Measurements from ENCODE around the gene RGS21.

Gene RGS21, protein sequence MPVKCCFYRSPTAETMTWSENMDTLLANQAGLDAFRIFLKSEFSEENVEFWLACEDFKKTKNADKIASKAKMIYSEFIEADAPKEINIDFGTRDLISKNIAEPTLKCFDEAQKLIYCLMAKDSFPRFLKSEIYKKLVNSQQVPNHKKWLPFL

DNA sequence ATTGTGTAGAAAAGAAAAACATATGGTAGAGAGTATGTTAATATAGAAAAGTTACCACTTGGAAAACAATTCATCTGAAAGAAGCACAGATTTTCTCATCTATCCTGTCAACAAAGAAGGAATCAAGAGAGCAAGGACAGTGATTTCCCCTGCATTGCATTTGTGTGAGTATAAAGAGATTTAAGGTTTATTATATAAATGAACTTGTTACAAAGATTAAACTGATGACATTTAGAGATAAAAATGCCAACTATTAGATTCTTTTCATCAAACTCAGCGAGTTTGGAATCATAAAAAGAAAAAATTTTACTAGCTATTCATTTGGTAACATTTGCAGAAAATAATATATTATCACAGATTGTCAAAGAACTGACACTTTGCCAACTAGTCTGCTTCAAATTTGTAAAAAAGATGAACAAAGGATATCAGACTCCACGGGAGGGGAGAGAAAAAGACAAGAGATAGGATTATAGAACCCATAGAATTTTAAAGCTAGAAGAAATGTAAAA is at the start of gene RGS21:
Gene RGS21, plus strand, starts transcription at position 51 of the 509 bp plus-strand sequence. CDS start 26,045 bp downstream, outside the sequence.
- DNase-seq (ENCODE audit: low spot score) = no peak
- TF ChIP-seq, protein P1, sequence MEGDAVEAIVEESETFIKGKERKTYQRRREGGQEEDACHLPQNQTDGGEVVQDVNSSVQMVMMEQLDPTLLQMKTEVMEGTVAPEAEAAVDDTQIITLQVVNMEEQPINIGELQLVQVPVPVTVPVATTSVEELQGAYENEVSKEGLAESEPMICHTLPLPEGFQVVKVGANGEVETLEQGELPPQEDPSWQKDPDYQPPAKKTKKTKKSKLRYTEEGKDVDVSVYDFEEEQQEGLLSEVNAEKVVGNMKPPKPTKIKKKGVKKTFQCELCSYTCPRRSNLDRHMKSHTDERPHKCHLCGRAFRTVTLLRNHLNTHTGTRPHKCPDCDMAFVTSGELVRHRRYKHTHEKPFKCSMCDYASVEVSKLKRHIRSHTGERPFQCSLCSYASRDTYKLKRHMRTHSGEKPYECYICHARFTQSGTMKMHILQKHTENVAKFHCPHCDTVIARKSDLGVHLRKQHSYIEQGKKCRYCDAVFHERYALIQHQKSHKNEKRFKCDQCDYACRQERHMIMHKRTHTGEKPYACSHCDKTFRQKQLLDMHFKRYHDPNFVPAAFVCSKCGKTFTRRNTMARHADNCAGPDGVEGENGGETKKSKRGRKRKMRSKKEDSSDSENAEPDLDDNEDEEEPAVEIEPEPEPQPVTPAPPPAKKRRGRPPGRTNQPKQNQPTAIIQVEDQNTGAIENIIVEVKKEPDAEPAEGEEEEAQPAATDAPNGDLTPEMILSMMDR (IDR thresholded peaks at IDR 0.05; ENCODE audit: extremely low read depth, insufficient read depth, missing control alignments) = no peak

DNA sequence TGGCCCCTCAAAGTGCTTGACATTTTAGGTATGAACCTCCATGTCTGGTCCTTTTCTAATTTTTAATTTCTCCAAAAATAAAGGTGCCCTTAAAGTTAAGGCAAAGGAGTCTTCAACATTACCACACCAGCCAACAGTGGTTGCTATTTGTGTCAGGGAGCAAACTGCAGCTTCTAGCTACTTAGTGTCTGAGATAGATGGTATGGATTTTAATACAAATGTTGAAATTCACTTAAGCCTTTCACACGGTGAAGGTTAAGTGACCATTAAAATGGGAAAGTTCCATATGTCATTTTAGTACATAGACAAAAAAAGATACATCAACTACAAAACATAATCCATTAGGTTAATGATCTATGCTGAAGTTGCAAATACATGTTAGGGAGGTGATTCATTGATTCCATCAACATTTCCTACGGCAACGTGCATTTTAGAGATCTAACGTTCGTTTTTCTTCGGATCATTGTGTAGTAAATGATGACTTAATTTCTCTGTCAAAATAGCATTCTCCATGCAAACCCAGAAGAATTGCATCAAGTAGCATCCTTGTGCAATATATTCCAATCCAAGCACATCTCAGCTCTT is 48.2 kb upstream of the RGS21 start:
- no peak for DNase-seq (ENCODE audit: low spot score)
- in situ Hi-C loops (cut with MboI; ENCODE audit: low pct_unique_long_range_greater_than_20kb, low sequenced_read_pairs, unreplicated experiment) = no loop called here
- TF ChIP-seq, protein P1 (IDR thresholded peaks at IDR 0.05; ENCODE audit: extremely low read depth, insufficient read depth, missing control alignments) = no peak

More for the DNA sequence above, at the start of gene RGS21:
- in situ Hi-C loops (cut with MboI; ENCODE audit: low pct_unique_long_range_greater_than_20kb, low sequenced_read_pairs, unreplicated experiment) = no loop called here

DNA sequence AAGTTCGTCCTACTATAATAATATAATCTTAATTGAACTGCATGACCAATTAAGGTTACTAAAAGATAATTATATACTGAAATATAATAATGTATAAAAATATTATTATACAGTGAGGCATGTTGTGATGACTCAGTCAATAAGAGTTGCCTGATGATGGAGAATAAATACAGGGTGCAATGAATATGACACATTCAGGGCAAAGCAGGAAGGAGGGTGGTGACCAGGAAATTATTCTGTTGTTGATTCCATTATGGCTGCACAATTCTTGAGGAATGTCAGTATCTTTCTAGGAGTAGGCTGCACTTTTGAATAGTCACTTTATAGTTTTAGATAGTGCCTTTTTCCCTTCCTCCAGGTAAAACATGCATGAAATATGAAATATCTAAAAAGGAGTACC is 46.4 kb upstream of the RGS21 start:
- TF ChIP-seq, protein P1 (IDR thresholded peaks at IDR 0.05; ENCODE audit: extremely low read depth, insufficient read depth, missing control alignments) = no peak
- in situ Hi-C loops (cut with MboI; ENCODE audit: low pct_unique_long_range_greater_than_20kb, low sequenced_read_pairs, unreplicated experiment) = no loop called here

DNA sequence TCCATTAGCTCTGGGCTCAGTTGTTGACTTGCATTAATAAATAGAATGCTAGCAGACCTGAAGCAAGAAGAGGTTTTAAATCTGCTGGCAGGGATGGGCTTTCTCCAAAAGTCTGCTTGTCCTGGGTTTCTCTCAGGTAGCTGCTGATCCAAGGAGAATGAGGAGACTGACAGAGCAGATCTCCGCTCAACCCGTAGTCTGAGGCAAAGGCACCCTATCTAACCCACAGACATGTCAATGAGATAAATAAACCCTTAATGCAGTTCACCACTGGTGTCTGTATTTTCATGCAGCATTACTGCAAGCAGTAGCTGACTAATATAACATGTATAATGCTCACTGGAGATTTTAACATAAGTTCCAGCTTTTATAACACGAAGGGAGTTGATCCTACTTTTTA is 44.1 kb upstream of the RGS21 start:
- TF ChIP-seq, protein P1 (IDR thresholded peaks at IDR 0.05; ENCODE audit: extremely low read depth, insufficient read depth, missing control alignments) = no peak
- DNase-seq (ENCODE audit: low spot score) = no peak
- in situ Hi-C loops (cut with MboI; ENCODE audit: low pct_unique_long_range_greater_than_20kb, low sequenced_read_pairs, unreplicated experiment) = no loop called here

More for the DNA sequence above, 46.4 kb upstream of the RGS21 start:
- DNase-seq (ENCODE audit: low spot score) = no peak

DNA sequence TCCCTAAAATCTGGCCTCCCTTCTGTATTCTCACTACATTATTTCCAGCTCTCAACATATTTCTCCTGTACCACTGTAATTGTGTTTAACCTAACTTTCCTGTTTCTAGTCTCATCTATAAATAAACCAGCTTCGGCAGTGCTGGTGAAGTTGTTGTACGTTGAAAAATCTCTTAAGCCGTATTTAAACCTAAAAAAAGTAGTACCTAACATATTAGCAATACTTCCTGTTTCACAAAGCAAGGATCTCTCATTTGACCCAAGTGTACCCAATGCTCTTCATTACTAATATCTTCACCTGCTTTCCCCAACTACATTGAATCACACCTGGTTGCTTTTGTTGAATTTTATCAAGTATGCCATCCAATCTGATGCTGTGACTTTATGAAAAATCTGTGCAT is 42.2 kb upstream of the RGS21 start:
- in situ Hi-C loops (cut with MboI; ENCODE audit: low pct_unique_long_range_greater_than_20kb, low sequenced_read_pairs, unreplicated experiment) = no loop called here
- TF ChIP-seq, protein P1 (IDR thresholded peaks at IDR 0.05; ENCODE audit: extremely low read depth, insufficient read depth, missing control alignments) = no peak
- DNase-seq (ENCODE audit: low spot score) = no peak

DNA sequence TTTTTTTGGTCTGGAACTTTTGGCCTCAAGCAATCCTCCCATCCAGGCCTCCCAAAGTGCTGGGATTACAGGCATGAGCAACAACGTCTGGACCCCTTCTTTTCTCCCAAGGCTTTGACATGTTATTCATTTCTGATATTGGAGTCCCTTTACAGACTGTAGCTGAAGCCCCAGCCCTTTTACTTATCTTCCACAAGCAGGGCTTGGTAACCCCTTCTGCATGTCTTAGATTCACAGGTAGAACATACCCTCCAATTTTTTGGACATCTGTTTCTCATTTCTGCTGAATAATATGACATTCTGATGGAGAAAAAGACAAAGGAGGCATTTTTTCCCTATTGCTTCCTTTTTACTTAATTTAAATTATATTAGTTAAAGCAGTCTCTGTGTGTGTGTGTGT is 39.2 kb upstream of the RGS21 start:
- in situ Hi-C loops (cut with MboI; ENCODE audit: low pct_unique_long_range_greater_than_20kb, low sequenced_read_pairs, unreplicated experiment) = no loop called here
- no peak for DNase-seq (ENCODE audit: low spot score)
- TF ChIP-seq, protein P1 (IDR thresholded peaks at IDR 0.05; ENCODE audit: extremely low read depth, insufficient read depth, missing control alignments) = no peak

Data from GM13977 (cell line).